ENCODE measurements around the gene SLIT3.

SLIT3 gene

DNA sequence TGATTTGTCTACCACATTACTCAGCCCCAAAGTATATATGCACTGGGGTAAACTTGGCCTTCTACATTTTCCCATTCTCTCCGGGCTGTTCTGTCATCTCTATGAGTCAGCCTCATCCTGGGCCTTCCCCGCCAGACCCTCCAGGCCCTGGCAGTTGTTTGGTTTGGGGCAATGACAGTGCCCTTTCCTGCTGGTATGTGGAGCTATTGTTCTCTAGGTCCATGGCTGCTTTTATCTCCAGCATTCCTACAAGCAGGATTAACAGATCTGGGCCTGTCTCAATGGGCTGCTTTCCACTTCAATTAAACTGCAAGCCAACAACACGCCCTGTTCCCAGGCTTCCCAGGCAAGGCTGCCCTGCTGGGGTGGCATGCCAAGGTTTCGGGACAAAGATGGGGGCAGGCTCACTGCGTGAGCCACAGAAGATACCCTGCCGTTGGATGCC lies 136.4 kb downstream of the SLIT3 start:
- Mint-ChIP-seq H3K27ac (no peak overlapping the region), H3K4me1 (no peaks in the 10 kb centered on the region), H3K36me3 (no peaks in the 10 kb centered on the region), H3K9me3 (peaks cover 4% of the 10 kb centered on the region), H3K4me3 (no peak overlapping the region), H3K27me3 (peaks cover 3% of the 10 kb centered on the region)

DNA sequence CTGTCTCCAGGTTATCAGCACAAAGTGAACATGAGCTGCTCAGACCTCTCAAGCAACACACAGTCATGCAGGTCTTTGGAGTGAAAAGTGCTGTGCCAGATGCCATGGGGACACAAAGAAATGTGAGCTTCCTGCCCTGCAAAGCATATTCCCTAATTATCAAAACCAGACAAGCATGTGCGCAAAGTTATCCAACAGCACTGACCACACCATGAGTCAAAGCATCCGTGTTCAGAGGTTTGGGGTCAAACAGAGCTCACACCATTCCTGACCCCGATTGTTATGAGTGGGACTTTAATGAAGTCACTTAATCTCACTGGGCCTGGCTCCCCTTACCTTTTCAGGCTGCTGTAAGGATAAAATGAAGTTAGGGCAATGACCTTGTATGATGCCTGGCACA lies 138.5 kb downstream of the SLIT3 start:
- Mint-ChIP-seq H3K4me1 (no peaks in the 10 kb centered on the region), H3K9me3 (peaks cover 11% of the 10 kb centered on the region), H3K36me3 (peaks cover 1% of the 10 kb centered on the region), H3K27me3 (peaks cover 2% of the 10 kb centered on the region), H3K4me3 (no peak overlapping the region), H3K27ac (no peak overlapping the region)

DNA sequence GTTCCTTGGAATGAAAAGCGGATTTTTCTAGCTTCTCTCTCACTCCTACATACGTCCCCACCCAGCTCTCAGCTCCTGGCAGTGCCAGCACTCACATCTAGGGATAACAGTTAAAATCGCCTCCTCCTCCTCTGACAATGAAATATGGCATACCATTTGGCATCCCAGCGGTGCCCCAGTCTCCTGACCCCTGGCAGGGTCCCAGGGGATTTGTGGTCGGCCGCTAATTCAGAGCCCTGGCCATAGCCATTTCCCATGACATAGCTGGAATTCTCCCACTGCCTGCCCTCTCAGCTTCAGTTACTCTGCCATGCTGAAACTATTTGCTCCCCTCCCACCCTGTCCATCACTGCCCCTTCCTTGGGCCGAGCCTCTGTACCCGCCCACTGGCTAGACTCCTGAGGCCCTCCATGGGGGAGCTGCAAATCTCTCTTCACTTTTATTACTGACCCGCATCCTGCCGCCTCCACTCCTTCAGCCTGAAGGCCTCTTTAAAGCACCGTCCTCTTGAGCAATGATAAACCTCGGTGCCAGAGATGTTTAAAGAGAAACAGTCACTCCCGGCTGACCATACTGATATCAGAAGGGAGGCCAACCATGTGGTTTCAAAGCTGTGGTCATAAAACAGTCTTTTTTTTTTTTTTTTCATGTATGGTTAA lies 139.8 kb downstream of the SLIT3 start:
- peaks cover 14% of the 10 kb centered on the region for H3K9me3 Mint-ChIP-seq
- no peak overlapping the region for H3K27ac Mint-ChIP-seq
- no peak overlapping the region for H3K4me3 Mint-ChIP-seq
- H3K27me3 Mint-ChIP-seq = peaks cover 4% of the 10 kb centered on the region
- no peaks in the 10 kb centered on the region for H3K4me1 Mint-ChIP-seq
- peaks cover 1% of the 10 kb centered on the region for H3K36me3 Mint-ChIP-seq

DNA sequence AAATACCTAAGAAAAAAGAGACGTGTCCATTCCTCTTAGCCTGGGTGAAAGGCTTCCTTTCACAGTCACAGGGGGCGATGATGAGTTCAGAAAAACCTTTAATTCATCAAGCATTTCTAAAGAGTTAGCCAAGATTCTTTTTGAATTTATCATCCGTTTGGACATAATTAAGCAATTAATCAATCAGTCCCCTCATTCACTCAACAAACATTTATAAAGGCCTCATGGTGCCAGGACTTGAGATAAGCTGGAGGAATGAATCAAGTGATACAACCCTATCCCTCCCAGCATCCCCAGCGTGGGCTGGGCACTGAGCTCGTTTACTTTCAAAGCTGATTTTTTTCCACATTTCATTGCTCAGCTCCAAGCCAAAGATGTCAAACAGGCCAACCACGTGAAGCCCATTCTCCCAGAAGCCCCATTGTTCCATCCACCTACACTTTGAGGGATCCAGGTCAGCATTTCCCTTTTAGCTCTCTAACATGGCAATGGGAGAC lies 140.5 kb downstream of the SLIT3 start:
- Mint-ChIP-seq H3K9me3 (peaks cover 14% of the 10 kb centered on the region), H3K4me1 (no peaks in the 10 kb centered on the region), H3K27ac (no peak overlapping the region), H3K4me3 (no peak overlapping the region), H3K27me3 (peaks cover 4% of the 10 kb centered on the region), H3K36me3 (peaks cover 1% of the 10 kb centered on the region)

DNA sequence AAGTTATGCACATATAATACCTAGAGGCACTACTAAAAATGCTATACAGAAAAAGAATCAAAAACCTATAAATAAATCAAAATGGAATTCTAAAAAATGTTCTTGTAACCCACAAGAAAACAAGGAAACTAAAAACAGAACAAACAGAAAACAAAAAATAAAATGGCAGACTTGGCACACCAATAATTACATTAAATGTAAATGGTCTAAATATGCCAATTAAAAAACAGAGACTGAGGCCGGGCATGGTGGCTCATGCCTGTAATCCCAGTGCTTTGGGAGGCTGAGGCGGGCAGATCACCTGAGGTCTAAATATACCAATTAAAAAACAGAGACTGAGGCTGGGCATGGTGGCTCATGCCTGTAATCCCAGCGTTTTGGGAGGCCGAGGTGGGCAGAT lies 142.2 kb downstream of the SLIT3 start:
- no peaks in the 10 kb centered on the region for H3K4me1 Mint-ChIP-seq
- H3K9me3 Mint-ChIP-seq = peaks cover 14% of the 10 kb centered on the region
- H3K4me3 Mint-ChIP-seq = no peak overlapping the region
- no peak overlapping the region for H3K27ac Mint-ChIP-seq
- peaks cover 4% of the 10 kb centered on the region for H3K27me3 Mint-ChIP-seq
- H3K36me3 Mint-ChIP-seq = peaks cover 1% of the 10 kb centered on the region

DNA sequence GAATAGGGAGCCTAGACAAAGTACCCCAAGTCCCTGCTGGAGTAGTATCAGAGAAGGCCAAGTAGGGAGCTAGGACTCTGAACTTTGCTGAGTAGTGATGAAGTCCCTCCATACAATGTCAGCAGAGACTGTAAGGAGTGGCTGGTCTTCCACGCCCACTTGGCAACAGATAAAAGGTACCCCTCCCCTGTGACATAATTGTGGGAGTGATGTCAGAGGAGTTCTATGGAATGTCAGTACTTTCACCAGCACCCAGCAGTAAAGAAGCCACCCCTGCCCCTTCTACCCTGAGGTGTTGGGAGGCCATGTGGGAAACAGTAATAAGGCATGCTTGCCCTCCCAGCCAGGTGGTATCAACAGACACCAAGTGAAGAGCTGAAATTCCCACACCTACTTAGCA lies 143.9 kb downstream of the SLIT3 start:
- H3K4me1 Mint-ChIP-seq = no peaks in the 10 kb centered on the region
- no peak overlapping the region for H3K27ac Mint-ChIP-seq
- H3K27me3 Mint-ChIP-seq = peaks cover 2% of the 10 kb centered on the region
- peaks cover 1% of the 10 kb centered on the region for H3K36me3 Mint-ChIP-seq
- peaks cover 14% of the 10 kb centered on the region for H3K9me3 Mint-ChIP-seq
- H3K4me3 Mint-ChIP-seq = no peak overlapping the region

DNA sequence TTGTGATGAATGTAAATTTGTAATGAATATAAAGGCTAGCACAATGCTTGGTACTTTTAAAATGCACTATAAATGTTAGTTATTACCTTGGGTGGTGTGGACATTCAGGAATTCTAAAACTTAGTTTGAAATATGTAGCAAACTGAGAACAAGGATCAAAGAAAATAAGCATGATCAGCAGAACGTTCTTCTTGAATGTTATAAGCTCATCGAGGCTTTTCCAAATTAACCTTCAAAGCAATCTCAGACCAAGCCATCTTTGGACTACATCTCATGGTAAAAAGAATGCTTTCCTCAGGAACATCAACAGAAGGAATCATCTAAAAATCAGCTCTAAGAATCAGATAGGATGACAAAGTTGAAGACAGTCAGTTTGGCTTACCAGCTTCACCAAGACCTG lies 146.3 kb downstream of the SLIT3 start:
- Mint-ChIP-seq H3K4me3 (no peak overlapping the region), H3K4me1 (no peaks in the 10 kb centered on the region), H3K27ac (no peak overlapping the region), H3K36me3 (peaks cover 1% of the 10 kb centered on the region), H3K9me3 (peaks cover 10% of the 10 kb centered on the region), H3K27me3 (peaks cover 2% of the 10 kb centered on the region)

DNA sequence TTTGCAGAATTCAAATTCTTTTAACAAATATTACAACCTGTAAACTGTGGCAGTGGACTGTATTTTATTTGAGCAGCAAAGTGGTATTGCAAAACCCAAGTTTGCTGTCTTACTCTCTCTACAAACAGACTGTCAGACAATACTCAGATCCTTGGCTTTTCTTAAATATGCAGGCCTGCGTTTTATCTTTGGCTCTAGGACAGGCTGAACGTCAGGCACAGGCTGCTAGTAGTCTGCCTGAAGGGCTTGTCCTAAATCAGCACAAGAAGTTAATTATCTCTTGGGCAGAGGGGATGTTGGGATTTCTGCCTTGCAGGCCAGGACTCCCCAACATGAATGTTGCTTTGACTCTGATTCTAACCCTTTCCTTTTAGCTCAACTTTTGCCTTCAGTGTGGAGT lies 147.5 kb downstream of the SLIT3 start:
- Mint-ChIP-seq H3K27ac (no peak overlapping the region), H3K4me1 (no peaks in the 10 kb centered on the region), H3K36me3 (peaks cover 1% of the 10 kb centered on the region), H3K4me3 (no peak overlapping the region), H3K27me3 (peaks cover 2% of the 10 kb centered on the region), H3K9me3 (peaks cover 10% of the 10 kb centered on the region)

DNA sequence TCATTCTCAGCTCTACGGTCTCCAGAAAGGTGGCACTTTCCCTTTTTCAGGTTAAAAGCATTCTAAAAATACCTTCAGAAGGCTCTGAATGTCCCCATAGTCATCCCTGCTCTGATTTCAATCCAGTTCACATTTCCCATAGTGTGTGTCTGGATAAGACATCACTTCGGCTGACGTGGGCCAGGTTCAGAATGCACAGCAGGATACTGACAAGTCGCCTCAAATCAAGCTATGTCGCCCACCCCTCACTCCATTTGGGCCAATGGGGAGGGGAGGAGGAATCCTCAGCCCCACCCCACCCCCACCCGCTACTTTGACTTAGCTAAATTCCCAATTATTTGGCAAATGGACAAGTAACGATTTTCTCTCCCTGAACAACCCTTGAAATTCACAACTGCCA lies 148.0 kb downstream of the SLIT3 start:
- Mint-ChIP-seq H3K9me3 (peaks cover 8% of the 10 kb centered on the region), H3K36me3 (peaks cover 1% of the 10 kb centered on the region), H3K27ac (no peak overlapping the region), H3K4me1 (no peaks in the 10 kb centered on the region), H3K27me3 (peaks cover 2% of the 10 kb centered on the region), H3K4me3 (no peak overlapping the region)

DNA sequence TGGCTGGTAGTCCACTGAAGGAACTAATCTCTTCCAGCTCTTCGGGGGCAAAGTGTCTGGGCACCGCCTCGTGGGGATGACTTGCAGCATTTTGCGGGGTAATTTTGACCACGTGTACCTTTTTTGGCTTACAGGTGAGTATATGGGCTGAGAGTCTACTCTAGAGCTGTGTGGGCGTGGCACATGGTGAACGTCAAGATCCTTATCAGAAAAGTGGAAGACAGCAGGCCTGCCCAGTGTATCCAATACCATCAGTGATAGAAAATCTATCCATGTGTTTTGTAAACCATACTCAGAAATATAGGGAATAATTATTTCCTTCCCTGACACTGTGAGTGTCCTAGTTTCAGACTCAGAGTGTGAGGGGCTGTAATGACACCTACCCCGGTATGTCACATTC lies 148.5 kb downstream of the SLIT3 start:
- Mint-ChIP-seq H3K4me1 (no peaks in the 10 kb centered on the region), H3K4me3 (no peak overlapping the region), H3K27me3 (peaks cover 2% of the 10 kb centered on the region), H3K36me3 (no peaks in the 10 kb centered on the region), H3K9me3 (peaks cover 4% of the 10 kb centered on the region), H3K27ac (no peak overlapping the region)

DNA sequence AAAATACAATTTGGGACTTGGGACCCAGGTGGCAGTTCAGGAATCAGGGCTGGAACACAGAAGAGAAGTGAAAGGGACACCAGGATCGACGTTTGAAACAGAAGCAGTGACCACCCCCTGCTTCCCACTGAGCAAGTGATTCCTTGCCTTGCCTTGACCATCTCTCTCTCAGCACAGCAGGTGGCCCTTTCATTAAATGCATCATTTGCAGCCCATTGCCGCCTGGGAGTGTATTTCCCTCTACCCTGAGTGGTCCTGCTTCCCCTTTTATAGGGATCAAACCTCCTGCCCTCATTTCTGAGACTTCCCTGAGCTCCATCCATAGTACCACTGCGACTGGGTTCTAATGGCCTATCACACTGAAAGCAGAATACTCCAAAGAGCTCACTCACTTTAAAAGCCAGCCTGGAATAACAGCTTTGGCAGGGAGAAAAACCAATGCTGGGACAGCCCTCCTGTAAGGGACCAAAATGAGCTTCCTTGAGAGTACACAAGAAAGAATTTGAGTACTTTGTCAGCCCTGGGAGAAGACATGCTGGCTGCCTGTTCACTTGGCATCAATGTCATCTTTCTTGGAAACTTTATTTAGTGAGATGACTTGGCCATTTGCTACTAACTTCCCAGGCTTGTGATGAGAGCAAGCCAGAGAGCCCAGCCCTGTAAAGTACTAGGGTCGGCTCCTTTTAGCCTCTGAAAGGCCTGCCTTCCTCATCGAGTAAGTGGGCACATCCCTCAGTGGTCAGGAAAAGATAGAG lies 149.7 kb downstream of the SLIT3 start:
- Mint-ChIP-seq H3K36me3 (no peaks in the 10 kb centered on the region), H3K27me3 (no peaks in the 10 kb centered on the region), H3K4me3 (no peak overlapping the region), H3K9me3 (no peaks in the 10 kb centered on the region), H3K4me1 (no peaks in the 10 kb centered on the region), H3K27ac (no peak overlapping the region)

DNA sequence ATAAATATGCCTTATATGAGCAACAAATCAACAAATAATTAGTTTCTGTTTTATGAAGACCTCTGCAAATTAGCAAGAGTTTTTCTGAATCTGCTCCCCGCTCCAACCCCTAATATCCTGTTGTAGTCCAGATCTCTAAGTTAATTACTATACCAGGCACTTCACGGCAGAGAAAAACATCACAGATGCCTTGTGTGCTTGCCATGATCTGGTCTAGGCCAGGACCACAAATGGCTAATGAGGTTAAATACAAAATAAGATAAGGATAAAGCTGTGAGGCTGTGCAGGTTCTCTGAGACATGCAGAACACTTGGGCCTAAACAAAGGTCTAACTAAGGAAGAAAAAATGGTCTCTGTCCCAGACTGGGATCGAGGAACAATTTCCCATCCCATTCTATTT lies 150.8 kb downstream of the SLIT3 start:
- Mint-ChIP-seq H3K27me3 (no peaks in the 10 kb centered on the region), H3K27ac (no peak overlapping the region), H3K4me1 (no peaks in the 10 kb centered on the region), H3K4me3 (no peak overlapping the region), H3K9me3 (no peaks in the 10 kb centered on the region), H3K36me3 (no peaks in the 10 kb centered on the region)

DNA sequence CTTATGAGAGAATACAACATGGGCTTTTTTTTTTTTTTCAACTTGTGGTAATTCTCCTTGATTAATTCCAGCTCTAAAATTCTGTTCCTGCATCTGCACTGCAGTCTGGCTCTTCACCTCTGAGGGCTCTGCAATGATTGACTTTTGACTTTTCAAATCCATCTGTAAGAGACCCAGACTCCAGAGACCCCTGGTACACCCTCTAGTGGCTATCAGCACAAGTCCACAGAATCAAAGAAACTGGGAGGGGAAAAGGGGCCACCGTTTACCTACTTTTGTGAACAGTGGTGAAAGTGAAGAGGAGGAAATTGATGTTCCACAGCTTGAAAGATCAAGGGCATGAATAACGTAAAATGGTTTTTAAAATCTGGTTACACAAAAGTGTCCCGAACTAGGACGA lies 151.6 kb downstream of the SLIT3 start:
- no peak overlapping the region for H3K4me3 Mint-ChIP-seq
- H3K27me3 Mint-ChIP-seq = no peaks in the 10 kb centered on the region
- no peaks in the 10 kb centered on the region for H3K9me3 Mint-ChIP-seq
- no peaks in the 10 kb centered on the region for H3K36me3 Mint-ChIP-seq
- H3K27ac Mint-ChIP-seq = no peak overlapping the region
- H3K4me1 Mint-ChIP-seq = no peaks in the 10 kb centered on the region

DNA sequence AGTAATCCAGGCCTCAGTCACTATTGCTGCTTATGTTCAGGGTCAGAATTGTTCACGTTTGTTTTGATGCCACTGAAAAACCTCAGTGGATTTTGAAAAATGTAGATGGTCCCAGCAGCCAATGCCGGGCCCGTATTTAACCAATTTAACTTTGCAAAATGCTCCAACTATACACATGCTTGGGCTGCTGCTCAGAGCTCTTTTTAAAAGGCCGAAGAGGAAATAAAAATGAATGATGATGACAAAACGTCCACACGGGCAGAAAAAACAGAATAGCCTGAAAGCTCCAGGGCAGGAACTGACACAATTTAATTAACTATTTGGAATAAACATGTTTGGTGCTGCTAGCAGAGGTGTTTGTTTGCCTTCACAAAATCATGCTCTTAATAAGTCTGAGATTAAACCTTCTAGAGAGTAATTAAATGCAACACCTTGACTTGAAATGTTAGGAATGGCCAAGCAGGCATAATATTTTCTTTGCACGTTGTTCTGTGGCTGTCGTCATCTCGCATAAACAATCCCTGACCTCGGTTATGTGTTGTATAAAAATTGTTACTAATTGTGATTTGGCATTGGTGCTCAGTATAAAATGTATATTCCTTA lies 152.7 kb downstream of the SLIT3 start:
- no peak overlapping the region for H3K4me3 Mint-ChIP-seq
- H3K27ac Mint-ChIP-seq = no peak overlapping the region
- H3K4me1 Mint-ChIP-seq = no peaks in the 10 kb centered on the region
- no peaks in the 10 kb centered on the region for H3K36me3 Mint-ChIP-seq
- no peaks in the 10 kb centered on the region for H3K9me3 Mint-ChIP-seq
- H3K27me3 Mint-ChIP-seq = no peaks in the 10 kb centered on the region

DNA sequence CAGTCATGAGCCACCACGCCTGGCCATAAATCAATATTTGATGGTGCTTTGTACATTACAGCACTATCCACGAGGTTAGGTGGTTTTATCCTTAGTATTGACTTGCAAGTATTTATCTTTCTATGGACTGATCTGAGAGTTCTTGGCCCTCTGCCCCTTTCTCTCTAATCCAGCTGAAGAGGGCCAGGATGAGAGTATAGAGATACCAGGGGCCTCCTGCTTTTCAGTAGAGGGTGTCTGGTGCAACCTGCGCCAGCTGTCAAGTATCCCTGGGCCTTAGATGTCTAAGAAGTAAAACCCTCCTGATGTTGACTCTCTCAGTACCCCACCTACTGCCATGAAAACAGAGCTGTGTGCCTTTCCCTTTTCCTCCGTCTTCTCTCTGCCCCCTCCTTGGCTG lies 153.4 kb downstream of the SLIT3 start:
- H3K27me3 Mint-ChIP-seq = no peaks in the 10 kb centered on the region
- no peaks in the 10 kb centered on the region for H3K9me3 Mint-ChIP-seq
- H3K4me1 Mint-ChIP-seq = no peaks in the 10 kb centered on the region
- H3K27ac Mint-ChIP-seq = no peak overlapping the region
- no peak overlapping the region for H3K4me3 Mint-ChIP-seq
- no peaks in the 10 kb centered on the region for H3K36me3 Mint-ChIP-seq

DNA sequence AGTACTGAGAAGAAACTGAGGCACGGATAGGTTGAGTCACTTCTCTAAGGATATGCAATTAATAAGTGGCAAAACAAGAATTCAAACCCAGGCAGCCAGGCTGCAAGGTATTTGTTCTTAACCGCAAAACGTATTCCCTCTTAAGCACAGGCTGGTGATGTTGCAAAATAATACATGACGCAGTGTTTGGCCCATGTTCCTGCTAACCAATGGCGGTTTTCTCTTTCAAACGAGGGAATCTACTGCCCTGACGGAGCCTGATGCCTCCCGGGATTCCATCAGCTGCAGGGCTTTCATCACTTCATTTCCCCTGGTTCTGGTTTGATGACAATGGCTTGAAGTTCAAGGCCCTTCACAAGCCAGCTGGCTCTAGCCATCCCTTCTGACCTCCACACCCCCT lies 154.8 kb downstream of the SLIT3 start:
- H3K27ac Mint-ChIP-seq = no peak overlapping the region
- H3K9me3 Mint-ChIP-seq = no peaks in the 10 kb centered on the region
- no peaks in the 10 kb centered on the region for H3K4me1 Mint-ChIP-seq
- no peak overlapping the region for H3K4me3 Mint-ChIP-seq
- no peaks in the 10 kb centered on the region for H3K36me3 Mint-ChIP-seq
- no peaks in the 10 kb centered on the region for H3K27me3 Mint-ChIP-seq
